HT1080 (cell line): ENCODE data around the gene GKAP1. TPM values are rescaled to one million over a fixed set of nuclear protein-coding genes. Genes with fewer than 3 reads are reported as not detected.

Experiments used
- total RNA-seq: library from RNA; depleted of rRNA; stranded (reverse); fragments of >200 nt; shearing (Covaris generic); gene quantifications from 2 replicates; pipeline ENCODE4 v1.2.3, GENCODE V29; 2014; rRNA removed

Gene GKAP1
- total RNA-seq, 1 experiment from 2014 or later = 2.0 TPM

Other genes with a start within 250 kb of the GKAP1 start
- gene IDNK, start 194.6 kb downstream of the GKAP1 start, total RNA-seq = 2.2 and 2.4 TPM in 2 replicates
- gene UBQLN1, start 109.8 kb downstream of the GKAP1 start, total RNA-seq = 133 and 173 TPM in 2 replicates
- 0.87 and 1.4 TPM in 2 replicates for gene KIF27, start 103.7 kb upstream of the GKAP1 start, total RNA-seq
- 681 and 1,082 TPM in 2 replicates for gene HNRNPK, start 162.4 kb upstream of the GKAP1 start, total RNA-seq
- gene RMI1, start 163.0 kb upstream of the GKAP1 start, total RNA-seq = 5.3 and 5.9 TPM in 2 replicates